Right forelimb (tissue), 1 donor: ENCODE measurements around the gene SYNJ1.
"Not testable (repeated sequence)": the region's sequence is repeated elsewhere in the genome, so short reads cannot be mapped to it uniquely, and the experiment has no call there.

Experiments used
- DNase-seq: peaks from one replicate; pipeline ENCODE4 v3.0.0-alpha.2; 2018

SYNJ1 gene

DNA sequence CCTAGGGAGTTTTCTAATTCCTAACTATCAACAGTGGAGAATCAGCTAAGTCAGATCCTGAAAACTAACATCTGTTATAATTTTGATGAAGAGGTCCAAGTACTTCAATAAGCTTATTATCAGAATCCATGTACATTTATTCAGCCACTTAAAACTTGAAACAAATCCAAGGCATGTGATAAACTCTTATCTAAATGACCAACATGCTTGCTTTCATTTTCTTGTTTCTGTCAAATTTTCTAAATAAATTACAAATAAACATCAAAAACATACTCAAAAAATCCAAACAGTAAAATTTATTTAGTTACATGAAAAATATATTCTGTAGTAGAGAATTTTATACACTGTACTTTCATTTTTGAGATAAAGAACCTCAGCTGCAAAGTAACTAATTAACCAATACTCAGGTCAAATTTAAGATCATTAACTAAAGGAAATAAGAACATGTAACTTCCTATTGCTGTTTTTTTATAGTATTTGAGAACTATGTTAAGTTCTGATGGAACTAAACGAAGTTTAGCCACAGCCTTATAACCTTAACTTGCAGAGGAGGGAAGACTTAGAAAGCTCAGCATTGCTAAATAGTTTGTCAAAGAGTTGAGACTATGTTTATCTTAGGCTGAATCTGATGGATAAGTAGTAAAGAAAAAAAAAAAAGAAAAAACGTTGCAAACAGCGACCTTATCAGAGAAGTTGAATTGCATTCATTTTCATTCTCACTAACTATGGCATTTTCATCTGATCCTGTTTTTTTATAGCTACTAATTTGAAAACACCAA lies 44.9 kb downstream of the SYNJ1 start:
- DNase-seq = no peak

DNA sequence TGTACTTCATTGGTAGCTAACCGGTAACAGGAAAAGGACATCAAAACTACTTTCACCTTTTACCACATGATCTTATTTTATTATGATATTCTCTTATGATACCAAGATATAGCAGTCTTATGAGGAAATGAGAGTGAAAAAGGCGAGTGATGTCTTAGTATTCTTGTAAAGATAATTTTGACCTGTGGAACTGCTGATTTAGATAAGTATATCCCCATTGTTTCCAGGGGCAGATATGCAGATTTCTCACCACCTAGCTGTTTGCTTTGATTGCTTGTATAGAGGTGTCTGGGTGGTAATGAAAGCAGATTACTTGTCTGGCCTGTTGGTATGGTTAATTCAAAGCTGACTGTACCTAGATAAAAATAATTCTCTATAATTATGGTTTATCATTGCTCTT lies 53.1 kb downstream of the SYNJ1 start:
- no peak for DNase-seq

DNA sequence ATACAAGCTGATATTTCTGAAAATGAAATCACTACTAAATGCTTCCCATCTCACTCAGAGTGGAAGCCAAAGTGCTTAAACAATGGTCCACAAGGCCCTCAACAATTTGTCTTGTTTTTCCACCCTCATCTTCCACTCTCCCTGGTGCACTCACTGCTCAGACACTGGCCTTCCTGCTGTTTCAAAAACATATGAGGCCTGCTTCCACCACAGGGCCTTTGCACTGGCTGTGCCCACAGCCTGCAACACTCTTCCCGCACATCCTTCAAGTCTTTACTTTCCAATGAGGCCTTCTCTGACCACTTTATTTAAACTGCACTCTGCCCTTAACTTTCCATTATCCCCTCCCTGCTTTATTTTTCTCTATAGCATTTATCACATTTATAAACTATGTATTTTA lies 53.8 kb downstream of the SYNJ1 start:
- DNase-seq = no peak

DNA sequence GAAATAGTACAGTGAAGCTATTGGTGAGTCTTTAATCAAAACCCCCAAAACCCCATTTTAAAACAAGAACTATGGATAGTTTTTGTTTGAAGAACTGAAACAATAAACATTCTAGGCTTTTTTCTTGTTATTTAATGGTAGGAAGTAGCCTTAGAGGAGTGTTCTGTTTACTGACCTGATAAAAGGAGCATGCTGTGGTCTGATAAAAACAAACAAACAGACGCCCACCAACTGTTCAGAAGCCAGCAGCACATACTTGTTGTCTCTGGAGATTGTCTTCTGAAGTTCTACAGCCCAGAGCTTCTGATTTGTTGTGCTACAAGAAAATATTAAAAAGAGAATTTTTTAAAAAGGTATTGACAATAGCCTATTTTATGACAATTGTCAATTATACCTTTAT lies 61.6 kb downstream of the SYNJ1 start:
- DNase-seq = no peak

DNA sequence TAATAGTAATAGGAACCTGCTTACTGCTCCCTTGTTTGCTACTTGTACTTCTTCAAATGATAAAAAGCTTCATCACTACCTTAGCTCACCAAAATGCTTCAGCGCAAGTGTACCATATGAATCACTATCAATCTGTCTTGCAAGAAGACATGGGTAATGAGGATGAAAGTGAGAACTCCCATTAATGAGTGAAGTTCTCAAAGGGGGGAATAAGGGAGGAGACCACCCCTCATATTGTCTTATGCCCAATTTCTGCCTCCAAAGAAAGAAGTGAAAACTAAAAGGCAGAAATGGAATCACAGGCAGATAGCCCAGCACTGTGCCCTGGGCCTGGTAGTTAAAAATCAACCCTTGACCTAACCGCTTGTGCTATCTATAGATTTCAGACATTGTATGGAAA lies 63.7 kb downstream of the SYNJ1 start:
- DNase-seq = not testable (repeated sequence)

DNA sequence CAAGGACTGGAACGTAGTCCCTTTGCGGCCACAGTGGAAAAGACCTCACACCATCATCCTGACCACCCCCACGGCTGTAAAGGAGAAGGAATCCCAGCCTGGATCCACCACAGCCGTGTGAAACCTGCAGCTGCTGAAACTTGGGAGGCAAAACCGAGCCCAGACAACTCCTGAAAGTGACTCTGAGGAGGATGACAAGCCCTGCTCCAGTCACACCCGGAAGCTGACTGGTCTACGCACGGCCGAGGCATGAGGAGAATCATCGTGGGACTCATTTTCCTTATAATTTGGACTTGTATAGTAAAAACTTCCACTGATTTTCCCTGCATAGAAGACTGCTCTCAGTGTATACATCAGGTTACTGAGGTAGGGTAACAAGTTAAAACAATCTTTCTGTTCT lies 65.8 kb downstream of the SYNJ1 start:
- DNase-seq = not testable (repeated sequence)

DNA sequence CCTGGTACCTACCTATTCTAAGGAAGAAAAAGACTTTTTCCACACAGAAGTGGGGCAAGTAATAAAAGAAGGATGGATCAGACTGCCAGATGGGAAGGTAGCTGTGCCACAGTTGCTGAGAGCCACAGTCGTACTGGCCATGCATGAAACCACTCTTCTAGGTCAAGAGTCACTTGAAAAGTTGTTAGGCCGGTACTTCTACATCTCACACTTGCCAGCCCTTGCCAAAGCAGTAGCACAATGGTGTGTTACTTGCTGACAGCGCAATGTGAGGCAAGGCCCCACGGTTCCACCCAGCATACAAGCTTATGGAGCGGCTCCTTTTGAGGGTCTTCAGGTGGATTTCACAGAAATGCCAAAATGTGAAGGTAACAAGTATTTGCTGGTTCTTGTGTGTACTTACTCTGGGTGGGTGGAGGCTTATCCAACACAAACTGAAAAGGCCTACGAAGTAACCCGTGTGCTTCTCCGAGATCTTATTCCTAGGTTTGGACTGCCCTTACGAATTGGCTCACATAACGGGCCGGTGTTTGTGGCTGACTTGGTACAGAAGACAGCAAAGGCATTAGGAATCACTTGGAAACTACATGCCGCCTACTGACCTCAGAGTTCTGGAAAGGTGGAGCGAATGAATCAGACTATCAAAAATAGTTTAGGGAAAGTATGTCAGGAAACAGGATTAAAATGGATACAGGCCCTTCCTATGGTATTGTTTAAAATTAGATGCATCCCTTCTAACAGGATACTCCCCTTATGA lies 66.6 kb downstream of the SYNJ1 start:
- DNase-seq = not testable (repeated sequence)

DNA sequence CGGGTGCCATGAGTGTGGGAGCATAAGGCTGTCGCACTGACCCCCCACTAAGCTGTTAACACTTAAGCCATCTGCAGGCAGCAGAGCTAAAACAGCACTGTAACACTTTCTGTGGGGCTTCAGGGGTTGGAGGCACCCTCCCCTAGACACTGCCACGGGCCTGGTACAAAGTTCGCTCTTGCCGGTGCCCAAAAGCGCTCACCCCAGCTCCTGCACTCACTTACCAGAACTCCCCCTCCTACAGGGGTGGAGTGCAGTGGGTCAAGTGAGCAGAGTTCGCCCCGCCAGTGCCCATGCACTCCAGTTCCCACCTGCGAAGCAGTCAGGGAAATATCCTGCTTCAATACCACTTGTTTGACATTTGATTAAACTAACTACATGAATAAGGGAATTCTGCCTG lies 69.3 kb downstream of the SYNJ1 start:
- DNase-seq = no peak

DNA sequence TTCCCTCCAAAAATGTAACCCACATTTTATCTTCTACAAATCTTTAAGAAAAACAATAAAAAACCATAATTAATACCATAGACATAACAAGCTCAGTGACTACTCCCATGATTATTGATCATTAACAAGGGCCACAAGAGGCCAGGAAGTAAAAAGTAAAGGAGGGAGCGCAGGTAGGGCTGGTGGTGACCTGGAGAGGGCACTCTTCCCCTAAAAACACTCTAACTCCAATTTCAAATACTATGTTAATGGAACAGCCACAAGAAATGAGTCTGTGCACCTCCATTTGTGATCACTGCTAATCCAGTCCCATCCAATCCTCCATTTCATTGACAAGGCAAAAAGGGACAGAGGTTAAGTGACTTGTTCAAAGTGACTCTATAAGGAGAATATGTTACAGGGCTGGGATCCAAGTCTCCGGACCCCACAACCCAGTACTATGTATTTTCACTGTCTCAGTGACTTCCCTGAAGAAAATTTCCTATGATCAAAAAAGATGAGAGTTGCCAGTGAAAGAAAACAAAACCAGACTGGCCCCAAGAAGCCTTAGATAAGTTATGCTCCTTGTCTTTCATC lies 74.4 kb downstream of the SYNJ1 start:
- DNase-seq = no peak

DNA sequence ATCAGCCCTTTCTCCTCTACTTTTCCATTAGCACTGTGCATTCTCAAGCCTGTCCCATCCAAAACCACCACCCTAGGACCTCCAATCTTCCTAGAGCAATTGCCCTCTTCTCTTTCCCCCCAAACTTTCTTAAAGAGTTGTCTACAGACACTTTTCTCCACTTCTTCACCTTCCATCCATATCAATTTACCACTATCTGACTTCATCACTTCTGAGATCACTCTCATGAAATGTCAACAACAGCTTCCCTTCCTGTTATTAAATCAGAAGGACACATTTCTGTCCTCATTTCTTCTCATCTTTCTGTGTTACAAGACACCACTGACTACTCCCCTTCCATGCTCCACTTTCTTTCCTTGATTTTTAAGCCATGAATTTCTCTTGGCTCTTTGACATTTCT lies 79.6 kb downstream of the SYNJ1 start:
- DNase-seq = no peak

DNA sequence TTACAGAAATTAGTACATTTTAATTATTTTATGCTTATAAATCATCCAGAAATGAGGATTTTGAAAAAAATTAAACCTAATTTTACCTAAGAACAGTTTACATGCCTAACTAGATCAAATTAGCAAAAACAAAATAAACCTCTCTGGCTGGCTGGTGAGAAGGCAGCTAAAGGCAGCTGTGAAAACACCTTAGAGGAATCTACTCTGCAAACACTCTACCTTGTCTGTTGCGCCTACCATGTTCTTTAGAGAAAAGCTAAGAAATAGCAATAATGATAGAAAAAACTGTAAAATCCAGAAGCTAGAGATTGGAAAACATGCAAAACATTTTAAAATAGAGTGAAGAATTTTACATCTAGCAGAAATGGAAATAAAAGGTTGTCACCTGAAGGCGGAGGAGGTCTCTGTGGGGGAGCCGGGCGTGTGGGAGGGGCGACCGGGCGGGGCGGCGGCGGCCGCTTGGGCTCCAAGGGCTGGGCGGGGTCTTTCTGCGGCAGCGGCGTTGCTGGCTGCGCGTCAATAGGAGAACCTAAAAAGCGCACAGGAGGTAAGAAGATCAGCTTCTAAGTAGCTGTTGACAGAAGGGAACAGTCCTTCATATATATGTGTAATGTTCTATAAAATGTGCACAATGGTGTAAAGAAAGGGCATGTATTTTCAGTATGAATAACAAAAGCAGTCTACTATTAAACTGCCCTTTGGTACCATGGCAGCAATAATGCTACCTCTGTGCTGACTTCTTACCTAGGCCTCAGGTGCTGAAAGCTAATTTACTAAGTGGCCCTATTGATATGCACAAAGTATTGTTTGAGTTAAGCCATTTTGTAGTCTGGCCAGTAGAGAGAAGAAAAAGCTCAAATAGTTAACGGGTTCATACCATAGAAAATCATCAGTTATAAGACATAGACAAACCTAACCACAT lies 82.3 kb downstream of the SYNJ1 start:
- no peak for DNase-seq

DNA sequence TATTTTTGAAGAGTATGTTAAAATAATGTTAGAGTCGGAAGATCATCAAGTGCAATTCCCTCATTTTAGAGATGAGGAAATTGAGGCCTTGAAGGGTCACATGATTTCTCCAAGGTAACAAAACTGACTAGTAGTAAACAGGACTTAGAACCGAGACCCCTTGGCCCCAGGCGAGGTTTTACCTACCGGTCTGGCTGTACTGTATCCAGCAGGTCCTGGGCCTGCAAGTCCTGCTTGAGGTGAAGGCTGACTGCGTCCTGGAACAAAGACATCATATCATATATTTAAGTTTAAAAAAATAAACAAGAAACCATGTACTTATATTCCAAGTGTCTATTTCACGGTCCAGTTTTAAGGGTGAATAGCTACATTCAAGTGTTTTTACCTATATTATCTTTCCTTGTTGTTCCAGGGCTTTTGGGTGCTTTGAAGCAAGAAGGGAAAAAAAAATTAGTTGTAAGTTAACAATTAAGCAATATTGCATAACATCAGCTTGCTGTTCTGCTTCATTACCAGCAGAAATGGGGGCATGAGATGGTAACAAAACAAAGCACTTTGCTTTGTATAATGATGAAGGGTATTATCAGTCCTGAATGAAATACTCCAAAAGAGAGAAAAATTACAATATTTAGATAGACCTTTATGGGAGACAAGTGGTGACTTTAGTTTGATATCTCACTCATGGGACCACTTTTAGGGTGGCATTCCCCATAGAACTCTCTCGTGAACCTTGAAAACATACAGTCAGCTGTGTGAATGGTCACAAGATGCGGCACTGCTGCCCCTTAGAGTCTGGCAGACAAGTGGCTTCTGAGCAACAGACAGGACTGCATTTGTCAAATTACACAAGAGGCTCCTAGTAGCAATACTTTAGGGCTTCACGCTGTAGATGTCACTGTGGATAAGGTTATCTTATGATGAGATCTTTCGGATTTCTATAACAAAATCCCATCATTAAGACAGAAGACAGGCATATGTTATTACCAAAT lies 85.8 kb downstream of the SYNJ1 start:
- no peak for DNase-seq

DNA sequence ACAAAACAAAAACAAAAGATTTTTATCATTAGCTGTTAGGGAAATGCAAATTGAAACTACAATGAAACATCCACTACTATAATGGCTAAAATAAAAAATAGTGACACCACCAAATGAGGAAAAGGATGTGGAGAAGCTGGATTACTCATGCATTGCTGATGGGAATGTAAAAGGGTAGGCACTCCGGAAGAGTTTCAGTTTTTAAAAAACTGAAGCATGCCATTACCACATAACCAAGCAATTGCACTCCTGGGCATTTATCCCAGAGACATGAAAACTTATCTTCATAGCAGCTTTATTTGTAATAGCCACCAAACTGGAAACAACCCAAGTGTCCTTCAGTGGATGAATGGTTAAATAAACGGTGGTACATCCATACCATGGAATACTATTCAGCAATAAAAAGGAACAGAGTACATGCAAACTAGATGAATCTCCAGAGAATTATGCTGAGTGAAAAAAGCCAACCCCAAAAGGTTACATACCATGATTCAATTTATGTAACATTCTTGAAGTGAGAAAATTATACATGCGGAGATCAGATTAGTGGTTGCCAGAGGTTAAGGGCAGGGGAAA lies 101.1 kb downstream of the SYNJ1 start:
- no peak for DNase-seq

DNA sequence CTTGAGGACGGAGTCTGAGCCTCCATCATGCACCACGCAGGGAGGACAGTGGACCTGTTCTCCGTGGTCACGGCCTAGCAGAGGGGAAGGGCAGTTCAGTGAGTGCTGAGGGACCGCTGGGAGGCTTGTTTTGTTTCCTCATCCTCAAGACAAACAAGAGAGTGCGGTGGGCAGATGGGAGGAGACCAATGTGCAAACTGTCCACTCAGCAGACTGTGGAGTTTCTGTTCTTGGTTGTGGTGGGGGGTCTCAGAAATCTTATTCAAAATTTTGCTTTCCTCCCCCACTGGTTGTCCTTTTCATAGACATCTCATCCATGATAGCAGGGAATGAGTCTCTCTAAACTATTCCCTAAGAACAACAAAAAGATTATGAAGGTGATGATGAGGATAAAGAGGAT lies 109.6 kb downstream of the SYNJ1 start:
- DNase-seq = not testable (repeated sequence)

DNA sequence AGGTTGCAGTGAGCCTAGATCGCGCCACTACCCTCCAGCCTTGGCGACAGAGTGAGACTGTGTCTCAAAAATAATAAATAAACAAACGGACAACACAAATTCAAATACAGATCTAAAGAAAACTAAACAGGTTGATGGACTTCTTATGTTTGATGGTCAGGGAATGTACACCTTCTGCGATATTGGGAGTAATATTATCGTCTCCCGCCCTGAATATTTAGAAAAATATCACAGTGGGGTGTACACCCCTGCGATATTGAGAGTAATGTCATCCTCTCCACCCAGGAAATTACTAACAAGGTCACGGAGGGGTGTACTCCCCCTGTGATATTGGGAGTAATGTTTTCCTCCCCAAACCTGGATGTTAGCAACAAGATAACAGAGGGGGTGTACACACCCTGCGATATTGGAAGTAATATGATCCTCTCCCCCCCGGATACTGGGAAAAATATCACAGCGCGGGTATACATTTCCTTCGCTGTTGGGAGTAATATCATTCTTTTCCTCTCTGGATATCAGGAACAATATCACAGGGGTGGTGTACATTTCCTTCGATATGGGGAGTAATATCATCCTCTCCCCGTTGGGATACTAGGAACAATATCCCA lies 114.3 kb downstream of the SYNJ1 start:
- no peak for DNase-seq

DNA sequence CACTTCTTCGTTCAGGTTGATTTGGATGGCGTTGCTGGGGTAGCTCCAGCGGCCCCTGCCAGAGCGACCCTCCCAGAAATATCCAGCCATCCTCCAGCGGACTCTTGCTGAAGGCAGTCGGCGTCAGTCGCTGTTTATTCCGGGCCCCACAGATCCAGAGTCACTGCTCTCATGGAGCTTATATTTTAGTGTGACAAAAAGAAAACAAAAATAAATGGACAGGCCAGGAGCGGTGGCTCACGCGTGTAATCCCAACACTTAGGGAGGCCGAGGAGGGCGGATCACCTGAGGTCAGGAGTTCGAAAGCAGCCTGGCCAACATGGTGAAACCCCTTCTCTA lies 114.8 kb downstream of the SYNJ1 start:
- DNase-seq = no peak

DNA sequence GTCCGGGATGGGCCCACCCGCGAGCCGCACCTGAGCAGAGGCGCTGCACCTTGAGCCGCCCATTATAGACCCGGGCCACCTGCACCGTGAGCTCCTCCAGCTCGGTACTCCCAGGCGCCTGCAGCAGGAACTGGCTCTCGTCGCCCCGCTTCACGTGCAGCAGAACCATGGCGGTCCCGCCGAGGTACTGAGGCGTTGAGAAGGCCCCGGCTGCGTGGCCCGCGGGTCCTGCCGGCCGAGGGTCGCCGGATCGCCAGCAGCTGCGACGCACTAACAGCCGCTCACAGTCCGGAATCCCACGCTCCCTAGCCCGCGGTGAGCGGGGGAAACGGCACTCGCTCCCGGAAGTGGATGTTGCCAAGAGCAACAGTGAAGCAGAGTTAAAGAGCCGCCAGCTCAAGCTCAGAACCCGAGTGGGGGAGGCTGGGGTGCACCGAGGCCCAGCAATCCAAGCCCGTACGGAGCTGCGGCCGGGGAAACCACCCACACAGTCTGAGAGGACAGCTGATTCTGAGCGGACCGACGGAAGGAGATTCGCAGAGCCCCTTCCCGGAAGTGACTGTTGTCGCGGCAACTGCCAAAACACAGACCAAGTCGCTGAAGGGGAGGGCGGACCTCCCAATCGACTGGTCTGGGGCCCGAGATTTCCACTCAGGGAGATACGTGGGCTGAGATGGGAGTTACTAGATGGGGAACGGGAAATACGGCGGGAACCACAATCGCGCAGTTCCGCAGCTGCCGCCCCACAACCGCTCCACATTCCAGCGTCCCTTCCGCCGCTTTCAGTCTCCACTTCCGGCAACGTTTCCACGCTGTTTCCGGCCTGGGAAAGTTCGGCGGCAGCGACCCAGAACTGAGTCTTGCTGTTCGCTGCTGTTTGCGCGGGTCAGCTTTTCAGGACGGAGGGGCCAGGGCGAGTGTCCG lies 115.5 kb downstream of the SYNJ1 start, which contains the start of gene CFAP298:
Gene CFAP298 (minus strand): TSS at position 303 of the 924 bp plus-strand sequence. CDS start 134 bp downstream, at position 169.
- DNase-seq = peak; percentile 96

DNA sequence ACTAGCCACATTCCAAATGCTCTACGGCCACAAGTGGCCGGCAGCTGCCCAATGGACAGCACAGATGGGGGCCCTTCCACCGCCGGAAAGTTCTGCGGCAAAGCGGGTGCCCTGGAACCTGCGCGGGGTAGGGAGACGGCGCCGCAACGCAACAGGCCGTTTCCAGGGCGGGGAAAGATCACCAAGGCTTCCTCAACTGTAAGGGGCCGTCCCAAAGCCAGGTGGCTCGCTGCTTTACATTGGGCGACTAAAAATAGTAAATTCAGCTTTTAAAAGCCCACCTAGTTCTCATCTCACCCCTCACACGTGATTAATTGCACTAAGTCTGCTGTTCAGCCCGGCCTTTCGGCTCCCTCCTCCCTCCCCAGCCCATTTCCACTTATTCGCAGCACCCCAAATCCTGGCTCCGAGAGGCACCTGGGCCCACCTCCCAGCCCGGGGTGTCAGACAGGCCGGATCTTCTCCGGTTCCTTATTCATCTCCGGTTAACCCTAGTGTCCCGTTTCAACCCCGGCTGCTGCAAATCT lies 116.3 kb downstream of the SYNJ1 start:
- DNase-seq = no peak

DNA sequence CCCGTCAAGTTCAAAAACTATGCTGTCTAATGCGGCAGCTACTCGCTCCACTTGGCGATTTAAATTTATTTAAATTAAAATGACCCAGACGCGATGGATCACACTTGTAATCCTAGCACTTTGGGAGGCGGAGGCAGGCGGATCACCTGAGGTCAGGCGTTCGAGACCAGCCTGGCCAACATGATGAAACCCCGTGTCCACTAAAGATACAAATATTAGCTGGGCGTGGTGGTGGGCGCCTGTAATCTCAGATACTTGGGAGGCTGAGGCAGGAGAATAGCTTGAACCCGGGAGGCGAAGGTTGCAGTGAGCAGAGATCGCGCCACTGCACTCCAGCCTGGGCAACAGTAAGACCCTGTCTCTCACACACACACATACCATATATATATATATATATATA lies 116.9 kb downstream of the SYNJ1 start:
- DNase-seq = not testable (repeated sequence)
